Astrocyte (in vitro differentiated cells and primary cell): Measurements from ENCODE around the gene MAPK11. TPM values are rescaled to one million over a fixed set of nuclear protein-coding genes. Genes with fewer than 3 reads are reported as not detected.

Source experiments
- DNase-seq: peaks from one replicate; pipeline ENCODE4 v3.0.0-alpha.2; 2010; ENCODE audit warnings: low read depth
- FAIRE-seq: peaks from 2 replicates; lab custom pipeline; 2011; peaks lifted over from hg19 to GRCh38; lab: Jason Lieb, UNC
- H2AFZ ChIP-seq: 2 replicates; pipeline ENCODE4 v1.6.0; 2012; ENCODE audit warnings: low read depth, low read length, inconsistent platforms
- H3K27ac ChIP-seq: 2 replicates; pipeline ENCODE4 v1.5.1; 2011; ENCODE audit warnings: low read depth, low read length, inconsistent platforms
- H3K27me3 ChIP-seq: 2 replicates; pipeline ENCODE4 v1.6.0; 2011; ENCODE audit warnings: low read length, inconsistent platforms; ENCODE audit not compliant: insufficient read depth
- H3K36me3 ChIP-seq: 2 replicates; pipeline ENCODE4 v1.5.1; 2011; ENCODE audit warnings: low read length, inconsistent platforms; ENCODE audit not compliant: insufficient read depth
- H3K4me1 ChIP-seq: 2 replicates; pipeline ENCODE4 v1.5.1; 2011; ENCODE audit warnings: low read length, inconsistent platforms; ENCODE audit not compliant: insufficient read depth
- H3K4me2 ChIP-seq: 2 replicates; pipeline ENCODE4 v1.6.0; 2012; ENCODE audit warnings: low read length, inconsistent platforms
- H3K4me3 ChIP-seq: 2 replicates; pipeline ENCODE4 v1.5.1; 2011; ENCODE audit warnings: low read depth, mild to moderate bottlenecking, low read length, inconsistent platforms; ENCODE audit not compliant: insufficient read depth
- H3K79me2 ChIP-seq: 2 replicates; pipeline ENCODE4 v1.6.0; 2012; ENCODE audit warnings: mild to moderate bottlenecking, low read length, inconsistent platforms; ENCODE audit not compliant: insufficient read depth
- H3K9ac ChIP-seq: 2 replicates; pipeline ENCODE4 v1.6.0; 2012; ENCODE audit warnings: mild to moderate bottlenecking, low read length, inconsistent platforms
- H3K9me3 ChIP-seq: 2 replicates; pipeline ENCODE4 v1.5.1; 2012; ENCODE audit warnings: low read depth, mild to moderate bottlenecking, low read length, inconsistent platforms; ENCODE audit not compliant: insufficient read depth
- H4K20me1 ChIP-seq: 2 replicates; pipeline ENCODE4 v1.6.0; 2012; ENCODE audit warnings: low read length, inconsistent platforms; ENCODE audit not compliant: insufficient read depth
- H3K27ac Mint-ChIP-seq: one replicate; pipeline ENCODE4 v1.8.0; 2021; ENCODE audit warnings: mild to moderate bottlenecking, mixed read lengths; ENCODE audit not compliant: unreplicated experiment
- H3K27me3 Mint-ChIP-seq: one replicate; pipeline ENCODE4 v1.8.0; 2021; ENCODE audit warnings: low read depth, mixed read lengths; ENCODE audit not compliant: unreplicated experiment
- H3K36me3 Mint-ChIP-seq: one replicate; pipeline ENCODE4 v1.8.0; 2021; ENCODE audit warnings: low read depth, mixed read lengths; ENCODE audit not compliant: unreplicated experiment
- H3K4me1 Mint-ChIP-seq: one replicate; pipeline ENCODE4 v1.8.0; 2021; ENCODE audit warnings: low read depth, mixed read lengths; ENCODE audit not compliant: unreplicated experiment
- H3K4me3 Mint-ChIP-seq: one replicate; pipeline ENCODE4 v1.8.0; 2021; ENCODE audit warnings: mild to moderate bottlenecking, moderate library complexity, mixed read lengths; ENCODE audit not compliant: unreplicated experiment
- H3K9me3 Mint-ChIP-seq: one replicate; pipeline ENCODE4 v1.8.0; 2021; ENCODE audit warnings: mild to moderate bottlenecking, mixed read lengths; ENCODE audit not compliant: unreplicated experiment
- EZH2 ChIP-seq: IDR thresholded peaks from 2 replicates; pipeline ENCODE4 v1.6.1; 2012; ENCODE audit warnings: mild to moderate bottlenecking, low read length, inconsistent platforms; ENCODE audit not compliant: insufficient read depth
- total RNA-seq: library from RNA; stranded (reverse); gene quantifications from 2 replicates; pipeline ENCODE4 v1.2.1, GENCODE V29; 2021
- TF ChIP-seq, protein P1 (sequence below): IDR thresholded peaks from 2 replicates; pipeline ENCODE4 v1.5.1; 2011; ENCODE audit warnings: low read depth, mild to moderate bottlenecking, inconsistent platforms, low read length, moderate library complexity; ENCODE audit not compliant: insufficient read depth

The MAPK11 gene
- total RNA-seq, 1 donor from 2014 or later: 19.6 TPM

DNA sequence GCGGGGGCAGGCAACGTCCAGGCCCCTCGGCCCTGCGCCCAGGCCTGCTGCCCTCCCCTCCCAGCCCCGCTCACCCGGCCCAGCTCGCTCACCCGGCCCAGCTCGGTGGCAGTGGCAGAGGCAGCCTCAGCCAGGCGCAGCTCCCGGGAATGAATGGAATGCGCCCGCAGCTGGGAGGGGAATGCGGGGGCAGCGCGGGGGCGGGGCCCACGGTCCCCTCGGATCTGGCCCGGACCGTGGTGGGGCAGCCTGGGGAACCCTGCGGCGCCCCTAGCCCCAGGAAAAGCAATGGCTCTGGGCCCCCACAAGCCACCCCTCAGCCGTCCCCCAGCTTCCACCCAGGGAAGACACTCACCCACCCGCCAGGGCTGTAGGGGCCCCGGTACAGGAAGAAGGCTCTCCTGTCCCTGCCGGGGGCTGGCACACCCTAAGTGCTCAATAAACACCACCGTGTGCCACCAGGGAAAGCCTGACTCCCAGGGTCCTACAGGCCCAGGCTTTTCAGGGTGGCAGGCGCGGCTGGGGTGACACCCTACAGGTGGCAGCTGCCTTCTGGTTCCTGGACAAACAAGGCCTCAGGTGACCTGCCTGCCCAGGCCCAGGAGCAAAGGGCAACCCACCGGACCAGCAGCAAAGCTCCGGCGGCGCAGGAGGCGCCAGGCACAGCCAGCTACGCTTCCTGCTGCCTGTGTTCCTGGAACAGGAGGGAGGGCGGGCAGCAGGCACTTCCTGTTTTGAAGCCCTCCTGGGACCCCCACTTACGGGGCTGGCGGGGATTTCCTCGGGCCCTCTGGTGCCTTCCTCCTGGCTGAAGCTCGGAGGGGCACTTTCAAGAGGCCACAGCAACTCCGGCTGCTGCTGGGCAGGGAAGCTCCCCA is 23.5 kb upstream of the MAPK11 start:
- H3K36me3 ChIP-seq: peaks cover 3% of the 10 kb centered on the region
- peaks cover 98% of the 10 kb centered on the region for H4K20me1 ChIP-seq
- no peak overlapping the region for H3K4me3 Mint-ChIP-seq
- peaks cover 99% of the 10 kb centered on the region for H3K79me2 ChIP-seq
- H3K4me1 Mint-ChIP-seq: peaks cover 25% of the 10 kb centered on the region
- H3K27me3 Mint-ChIP-seq: no peaks in the 10 kb centered on the region
- no peaks in the 10 kb centered on the region for H3K9me3 ChIP-seq
- H3K9me3 Mint-ChIP-seq: no peaks in the 10 kb centered on the region
- no peak overlapping the region for H3K4me3 ChIP-seq
- peak overlapping the region; percentile 79 for H3K9ac ChIP-seq
- no peak for FAIRE-seq
- peak overlapping the region; percentile 80 for H3K27ac ChIP-seq
- H3K4me2 ChIP-seq: peak overlapping the region; percentile 85
- H2AFZ ChIP-seq: no peak overlapping the region
- H3K36me3 Mint-ChIP-seq: peaks cover 2% of the 10 kb centered on the region
- peaks cover 29% of the 10 kb centered on the region for H3K4me1 ChIP-seq
- peak overlapping the region; percentile 78 for H3K27ac Mint-ChIP-seq
- H3K27me3 ChIP-seq: no peaks in the 10 kb centered on the region
- TF ChIP-seq, protein P1, sequence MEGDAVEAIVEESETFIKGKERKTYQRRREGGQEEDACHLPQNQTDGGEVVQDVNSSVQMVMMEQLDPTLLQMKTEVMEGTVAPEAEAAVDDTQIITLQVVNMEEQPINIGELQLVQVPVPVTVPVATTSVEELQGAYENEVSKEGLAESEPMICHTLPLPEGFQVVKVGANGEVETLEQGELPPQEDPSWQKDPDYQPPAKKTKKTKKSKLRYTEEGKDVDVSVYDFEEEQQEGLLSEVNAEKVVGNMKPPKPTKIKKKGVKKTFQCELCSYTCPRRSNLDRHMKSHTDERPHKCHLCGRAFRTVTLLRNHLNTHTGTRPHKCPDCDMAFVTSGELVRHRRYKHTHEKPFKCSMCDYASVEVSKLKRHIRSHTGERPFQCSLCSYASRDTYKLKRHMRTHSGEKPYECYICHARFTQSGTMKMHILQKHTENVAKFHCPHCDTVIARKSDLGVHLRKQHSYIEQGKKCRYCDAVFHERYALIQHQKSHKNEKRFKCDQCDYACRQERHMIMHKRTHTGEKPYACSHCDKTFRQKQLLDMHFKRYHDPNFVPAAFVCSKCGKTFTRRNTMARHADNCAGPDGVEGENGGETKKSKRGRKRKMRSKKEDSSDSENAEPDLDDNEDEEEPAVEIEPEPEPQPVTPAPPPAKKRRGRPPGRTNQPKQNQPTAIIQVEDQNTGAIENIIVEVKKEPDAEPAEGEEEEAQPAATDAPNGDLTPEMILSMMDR: no peak
- no peak for TF ChIP-seq EZH2
- DNase-seq: peak; percentile 64

- Mint-ChIP-seq H3K9me3 (no peaks in the 10 kb centered on the region), H3K4me3 (peak overlapping the region; percentile 69), H3K27ac (peak overlapping the region; percentile 56), H3K36me3 (peaks cover 2% of the 10 kb centered on the region), H3K27me3 (no peaks in the 10 kb centered on the region), H3K4me1 (peaks cover 25% of the 10 kb centered on the region)
- no peak overlapping the region for H2AFZ ChIP-seq
- H3K79me2 ChIP-seq: peaks cover 99% of the 10 kb centered on the region
- peak overlapping the region; percentile 79 for H3K9ac ChIP-seq
- FAIRE-seq (no peak), DNase-seq (no peak)
- H3K9me3 ChIP-seq: no peaks in the 10 kb centered on the region
- H3K4me1 ChIP-seq: peaks cover 29% of the 10 kb centered on the region
- H4K20me1 ChIP-seq: peaks cover 98% of the 10 kb centered on the region
- peak overlapping the region; percentile 34 for H3K4me3 ChIP-seq
- peaks cover 6% of the 10 kb centered on the region for H3K36me3 ChIP-seq
- TF ChIP-seq EZH2: no peak
- TF ChIP-seq, protein P1: no peak
- no peaks in the 10 kb centered on the region for H3K27me3 ChIP-seq
- peak overlapping the region; percentile 85 for H3K4me2 ChIP-seq
- H3K27ac ChIP-seq: peak overlapping the region; percentile 80
These were observed 22.7 kb upstream of the MAPK11 start for GRCh38 chr22:50292643-50293440.
